Osteoblast (primary cell): ENCODE measurements around the gene OSBPL9. TPM values are rescaled to one million over a fixed set of nuclear protein-coding genes. Genes with fewer than 3 reads are reported as not detected.

ENCODE experiments used
- DNase-seq: peaks from one replicate; pipeline ENCODE4 v3.0.0; 2011; ENCODE audit warnings: low spot score, mixed read lengths; ENCODE audit not compliant: insufficient read length; ENCODE audit errors: missing footprints
- H2AFZ ChIP-seq: 2 replicates; pipeline ENCODE4 v1.6.0; 2011; ENCODE audit warnings: mild to moderate bottlenecking, low read length
- H3K27ac ChIP-seq: 2 replicates; pipeline ENCODE4 v1.5.1; 2011; ENCODE audit warnings: mild to moderate bottlenecking, low read depth, low read length, moderate library complexity
- H3K27me3 ChIP-seq: 2 replicates; pipeline ENCODE4 v1.6.0; 2012; ENCODE audit warnings: mild to moderate bottlenecking, control low read depth, inconsistent platforms, low read length, moderate library complexity; ENCODE audit not compliant: insufficient read depth
- H3K36me3 ChIP-seq: 2 replicates; pipeline ENCODE4 v1.5.1; 2011; ENCODE audit warnings: mild to moderate bottlenecking, low read length, control low read depth, moderate library complexity; ENCODE audit not compliant: insufficient read depth
- H3K4me1 ChIP-seq: 2 replicates; pipeline ENCODE4 v1.5.1; 2011; ENCODE audit warnings: mild to moderate bottlenecking, low read length, control low read depth, moderate library complexity; ENCODE audit not compliant: insufficient read depth
- H3K4me2 ChIP-seq: 2 replicates; pipeline ENCODE4 v1.6.0; 2011; ENCODE audit warnings: mild to moderate bottlenecking, low read length; ENCODE audit not compliant: insufficient read depth
- H3K4me3 ChIP-seq: fragments of 200-600 bp; sonication (generic); 3 replicates; pipeline ENCODE4 v1.5.1; 2012; ENCODE audit warnings: mild to moderate bottlenecking, low read length, inconsistent platforms; ENCODE audit not compliant: insufficient read depth
- H3K79me2 ChIP-seq: 2 replicates; pipeline ENCODE4 v1.6.0; 2012; ENCODE audit warnings: mild to moderate bottlenecking, low read length, control low read depth, inconsistent platforms; ENCODE audit not compliant: insufficient read depth
- H3K9me3 ChIP-seq: 2 replicates; pipeline ENCODE4 v1.5.1; 2011; ENCODE audit warnings: low read depth, low read length, control low read depth
- H4K20me1 ChIP-seq: 2 replicates; pipeline ENCODE4 v1.6.0; 2012; ENCODE audit warnings: mild to moderate bottlenecking, low read length, control low read depth; ENCODE audit not compliant: insufficient read depth
- total RNA-seq: library from RNA; depleted of rRNA; stranded (reverse); fragments of >200 nt; gene quantifications from 2 replicates; pipeline ENCODE4 v1.2.3, GENCODE V29; 2012
- TF ChIP-seq, protein P1 (sequence below): IDR thresholded peaks from 2 replicates; pipeline ENCODE4 v1.5.1; 2011; ENCODE audit warnings: mild to moderate bottlenecking, low read depth, low read length, moderate library complexity; ENCODE audit errors: extremely low read depth

OSBPL9 gene
- total RNA-seq, 1 donor = 87.9 TPM

DNA sequence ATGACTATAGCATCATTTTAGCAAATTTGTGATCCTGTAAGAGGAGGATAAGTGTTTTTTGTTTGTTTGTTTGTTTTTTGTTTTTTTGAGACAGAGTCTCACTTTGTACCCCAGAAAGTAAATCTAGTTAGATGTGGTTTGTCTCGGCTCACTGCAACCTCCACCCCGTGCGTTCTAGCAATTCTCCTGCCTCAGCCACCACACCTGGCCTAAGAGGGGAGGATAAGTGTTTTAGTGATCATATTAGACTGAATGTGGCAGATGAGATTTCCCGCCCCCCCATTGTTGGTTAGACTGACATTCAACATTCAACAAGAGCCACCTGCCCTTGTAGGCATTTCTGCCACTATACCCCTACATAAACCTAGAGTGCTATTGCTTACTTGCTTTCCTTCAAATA is 98.5 kb downstream of the OSBPL9 start:
- Histone ChIP-seq H4K20me1 (peaks cover 5% of the 10 kb centered on the region), H3K79me2 (peaks cover 9% of the 10 kb centered on the region), H3K4me3 (no peak overlapping the region), H3K27ac (no peak overlapping the region), H3K27me3 (no peaks in the 10 kb centered on the region), H3K4me1 (no peaks in the 10 kb centered on the region), H3K36me3 (no peaks in the 10 kb centered on the region), H3K9me3 (no peaks in the 10 kb centered on the region), H2AFZ (no peak overlapping the region), H3K4me2 (no peak overlapping the region)
- DNase-seq = no peak
- TF ChIP-seq, protein P1, sequence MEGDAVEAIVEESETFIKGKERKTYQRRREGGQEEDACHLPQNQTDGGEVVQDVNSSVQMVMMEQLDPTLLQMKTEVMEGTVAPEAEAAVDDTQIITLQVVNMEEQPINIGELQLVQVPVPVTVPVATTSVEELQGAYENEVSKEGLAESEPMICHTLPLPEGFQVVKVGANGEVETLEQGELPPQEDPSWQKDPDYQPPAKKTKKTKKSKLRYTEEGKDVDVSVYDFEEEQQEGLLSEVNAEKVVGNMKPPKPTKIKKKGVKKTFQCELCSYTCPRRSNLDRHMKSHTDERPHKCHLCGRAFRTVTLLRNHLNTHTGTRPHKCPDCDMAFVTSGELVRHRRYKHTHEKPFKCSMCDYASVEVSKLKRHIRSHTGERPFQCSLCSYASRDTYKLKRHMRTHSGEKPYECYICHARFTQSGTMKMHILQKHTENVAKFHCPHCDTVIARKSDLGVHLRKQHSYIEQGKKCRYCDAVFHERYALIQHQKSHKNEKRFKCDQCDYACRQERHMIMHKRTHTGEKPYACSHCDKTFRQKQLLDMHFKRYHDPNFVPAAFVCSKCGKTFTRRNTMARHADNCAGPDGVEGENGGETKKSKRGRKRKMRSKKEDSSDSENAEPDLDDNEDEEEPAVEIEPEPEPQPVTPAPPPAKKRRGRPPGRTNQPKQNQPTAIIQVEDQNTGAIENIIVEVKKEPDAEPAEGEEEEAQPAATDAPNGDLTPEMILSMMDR = no peak

DNA sequence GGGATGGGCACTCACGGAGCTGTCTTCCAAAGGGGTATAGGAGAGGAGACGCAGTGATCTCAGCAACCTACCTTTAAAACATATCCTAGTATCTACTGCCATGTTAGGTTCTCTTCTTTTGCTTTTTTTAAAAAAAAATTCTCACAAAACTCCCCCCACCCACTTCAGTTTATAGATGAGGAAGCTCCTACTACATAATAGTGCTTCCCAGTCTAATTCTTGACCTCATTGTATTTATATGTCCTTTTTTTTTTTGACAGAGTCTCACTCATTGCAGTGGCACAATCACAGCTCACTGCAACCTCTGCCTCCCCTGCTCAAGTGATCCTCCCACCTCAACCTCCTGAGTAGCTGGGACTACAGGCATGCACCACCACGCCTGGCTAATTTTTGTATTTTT is 99.9 kb downstream of the OSBPL9 start:
- no peak overlapping the region for H3K4me3 ChIP-seq
- peaks cover 5% of the 10 kb centered on the region for H4K20me1 ChIP-seq
- no peak overlapping the region for H3K27ac ChIP-seq
- H3K9me3 ChIP-seq = no peaks in the 10 kb centered on the region
- no peak overlapping the region for H2AFZ ChIP-seq
- H3K79me2 ChIP-seq = peaks cover 10% of the 10 kb centered on the region
- no peaks in the 10 kb centered on the region for H3K36me3 ChIP-seq
- TF ChIP-seq, protein P1 = no peak
- no peaks in the 10 kb centered on the region for H3K27me3 ChIP-seq
- H3K4me2 ChIP-seq = no peak overlapping the region
- no peaks in the 10 kb centered on the region for H3K4me1 ChIP-seq
- no peak for DNase-seq

DNA sequence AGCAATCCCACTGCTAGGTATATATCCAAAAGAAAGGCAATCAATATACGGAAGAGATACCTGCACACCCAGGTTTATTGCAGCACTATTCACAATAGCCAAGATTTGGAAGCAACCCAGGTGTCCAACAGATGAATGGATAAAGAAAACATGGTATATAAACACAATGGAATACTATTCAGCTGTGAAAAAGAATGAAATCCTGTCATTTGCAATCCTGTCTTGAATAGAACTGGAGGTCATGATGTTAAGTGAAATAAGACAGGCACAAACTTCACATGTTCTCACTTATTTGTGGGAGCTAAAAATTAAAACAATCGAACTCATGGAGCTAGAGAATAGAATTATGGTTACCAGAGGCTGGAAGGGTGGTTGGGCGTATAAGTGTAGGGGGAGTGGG is 101.0 kb downstream of the OSBPL9 start:
- H2AFZ ChIP-seq = no peak overlapping the region
- no peak for DNase-seq
- no peaks in the 10 kb centered on the region for H3K27me3 ChIP-seq
- no peaks in the 10 kb centered on the region for H3K36me3 ChIP-seq
- no peak overlapping the region for H3K4me2 ChIP-seq
- no peak overlapping the region for H3K27ac ChIP-seq
- no peaks in the 10 kb centered on the region for H3K9me3 ChIP-seq
- H3K79me2 ChIP-seq = peaks cover 14% of the 10 kb centered on the region
- H3K4me3 ChIP-seq = no peak overlapping the region
- no peaks in the 10 kb centered on the region for H3K4me1 ChIP-seq
- TF ChIP-seq, protein P1 = no peak
- no peaks in the 10 kb centered on the region for H4K20me1 ChIP-seq

DNA sequence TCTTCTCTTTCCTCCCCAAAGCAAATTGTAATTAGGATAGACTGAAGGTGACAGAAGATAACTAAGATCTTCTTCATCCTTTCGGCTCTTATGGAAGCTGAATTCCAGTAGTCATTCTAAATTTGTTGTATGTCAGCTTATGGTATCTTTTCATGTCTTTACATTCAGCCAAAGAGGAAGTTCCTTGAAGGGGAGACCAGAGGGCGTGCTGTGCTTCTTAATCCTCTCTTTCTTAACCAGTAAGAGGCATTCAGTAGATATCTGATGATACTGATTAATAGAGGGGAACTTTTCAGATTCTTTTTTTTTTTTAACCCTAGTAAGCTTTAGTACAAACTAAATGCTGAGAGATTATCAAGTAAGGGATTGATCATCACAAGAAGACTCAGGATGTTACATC is 102.3 kb downstream of the OSBPL9 start:
- H3K9me3 ChIP-seq = no peaks in the 10 kb centered on the region
- no peak overlapping the region for H3K27ac ChIP-seq
- no peaks in the 10 kb centered on the region for H3K27me3 ChIP-seq
- no peaks in the 10 kb centered on the region for H3K36me3 ChIP-seq
- no peak overlapping the region for H3K4me3 ChIP-seq
- no peak overlapping the region for H3K4me2 ChIP-seq
- no peaks in the 10 kb centered on the region for H4K20me1 ChIP-seq
- H3K79me2 ChIP-seq = peaks cover 14% of the 10 kb centered on the region
- H2AFZ ChIP-seq = no peak overlapping the region
- H3K4me1 ChIP-seq = no peaks in the 10 kb centered on the region
- DNase-seq = no peak
- TF ChIP-seq, protein P1 = no peak
